ENCODE measurements around the gene CDK13. TPM values are rescaled to one million over a fixed set of nuclear protein-coding genes. Genes with fewer than 3 reads are reported as not detected.

The CDK13 gene
- polyA plus RNA-seq, 1 donor: 37.7 TPM

- peak; percentile 26 for DNase-seq (ENCODE audit: low read depth)
These were observed 58.3 kb downstream of the CDK13 start for GRCh38 chr7:40008223-40008815.

GRCh38 chr7:40009301-40009700, 59.2 kb downstream of the CDK13 start:
- DNase-seq (ENCODE audit: low read depth): no peak

GRCh38 chr7:40014376-40014775, 64.3 kb downstream of the CDK13 start:
- no peak for DNase-seq (ENCODE audit: low read depth)

GRCh38 chr7:40015790-40016296, 65.8 kb downstream of the CDK13 start:
- DNase-seq (ENCODE audit: low read depth): peak; percentile 5

GRCh38 chr7:40019558-40019957, 69.5 kb downstream of the CDK13 start:
- DNase-seq (ENCODE audit: low read depth): no peak

- no peak for DNase-seq (ENCODE audit: low read depth)
These were observed 74.0 kb downstream of the CDK13 start for GRCh38 chr7:40024048-40024447.

- DNase-seq (ENCODE audit: low read depth): no peak
These were observed 74.8 kb downstream of the CDK13 start for GRCh38 chr7:40024841-40025240.

- no peak for DNase-seq (ENCODE audit: low read depth)
These were observed 77.5 kb downstream of the CDK13 start for GRCh38 chr7:40027545-40027944.

GRCh38 chr7:40033826-40034225, 83.8 kb downstream of the CDK13 start:
- DNase-seq (ENCODE audit: low read depth): no peak

GRCh38 chr7:40041456-40041855, 91.4 kb downstream of the CDK13 start:
- no peak for DNase-seq (ENCODE audit: low read depth)

- no peak for DNase-seq (ENCODE audit: low read depth)
These were observed 93.1 kb downstream of the CDK13 start for GRCh38 chr7:40043164-40043563.

- no peak for DNase-seq (ENCODE audit: low read depth)
These were observed 97.6 kb downstream of the CDK13 start for GRCh38 chr7:40047661-40048060.

GRCh38 chr7:40057292-40057691, 107.2 kb downstream of the CDK13 start:
- no peak for DNase-seq (ENCODE audit: low read depth)

GRCh38 chr7:40058026-40058425, 108.0 kb downstream of the CDK13 start:
- DNase-seq (ENCODE audit: low read depth): no peak

GRCh38 chr7:40058636-40059035, 108.6 kb downstream of the CDK13 start:
- no peak for DNase-seq (ENCODE audit: low read depth)

GRCh38 chr7:40059057-40059456, 109.0 kb downstream of the CDK13 start:
- DNase-seq (ENCODE audit: low read depth): no peak

- no peak for DNase-seq (ENCODE audit: low read depth)
These were observed 122.2 kb downstream of the CDK13 start for GRCh38 chr7:40072268-40072667.

GRCh38 chr7:40073239-40073638, 123.2 kb downstream of the CDK13 start:
- DNase-seq (ENCODE audit: low read depth): no peak

- no peak for DNase-seq (ENCODE audit: low read depth)
These were observed 127.8 kb downstream of the CDK13 start for GRCh38 chr7:40077849-40078248.

GRCh38 chr7:40092182-40092581, 142.1 kb downstream of the CDK13 start:
- DNase-seq (ENCODE audit: low read depth): no peak

- no peak for DNase-seq (ENCODE audit: low read depth)
These were observed 143.7 kb downstream of the CDK13 start for GRCh38 chr7:40093631-40094350.

- DNase-seq (ENCODE audit: low read depth): no peak
These were observed 145.2 kb downstream of the CDK13 start for GRCh38 chr7:40095230-40095629.

GRCh38 chr7:40095695-40096327, 145.8 kb downstream of the CDK13 start:
- DNase-seq (ENCODE audit: low read depth): no peak

Data from forelimb muscle (tissue), 1 donor.